Activated CD4-positive, CD25-positive, alpha-beta regulatory T cell treated with anti-CD3 and anti-CD28 coated beads, Interleukin-2, amount 50 U/mL, for 24 hours (primary cell): Measurements from ENCODE around the gene FAM83D.

Source experiments
- ATAC-seq, 2 donors: fragments of 150-1000 bp; cut with Tn5 transposase; one replicate each; pipeline ENCODE4 v1.10.0; 2021; ENCODE audit warnings: mild to moderate bottlenecking in 1 of 2, moderate library complexity in 1 of 2

Gene FAM83D, protein sequence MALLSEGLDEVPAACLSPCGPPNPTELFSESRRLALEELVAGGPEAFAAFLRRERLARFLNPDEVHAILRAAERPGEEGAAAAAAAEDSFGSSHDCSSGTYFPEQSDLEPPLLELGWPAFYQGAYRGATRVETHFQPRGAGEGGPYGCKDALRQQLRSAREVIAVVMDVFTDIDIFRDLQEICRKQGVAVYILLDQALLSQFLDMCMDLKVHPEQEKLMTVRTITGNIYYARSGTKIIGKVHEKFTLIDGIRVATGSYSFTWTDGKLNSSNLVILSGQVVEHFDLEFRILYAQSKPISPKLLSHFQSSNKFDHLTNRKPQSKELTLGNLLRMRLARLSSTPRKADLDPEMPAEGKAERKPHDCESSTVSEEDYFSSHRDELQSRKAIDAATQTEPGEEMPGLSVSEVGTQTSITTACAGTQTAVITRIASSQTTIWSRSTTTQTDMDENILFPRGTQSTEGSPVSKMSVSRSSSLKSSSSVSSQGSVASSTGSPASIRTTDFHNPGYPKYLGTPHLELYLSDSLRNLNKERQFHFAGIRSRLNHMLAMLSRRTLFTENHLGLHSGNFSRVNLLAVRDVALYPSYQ

DNA sequence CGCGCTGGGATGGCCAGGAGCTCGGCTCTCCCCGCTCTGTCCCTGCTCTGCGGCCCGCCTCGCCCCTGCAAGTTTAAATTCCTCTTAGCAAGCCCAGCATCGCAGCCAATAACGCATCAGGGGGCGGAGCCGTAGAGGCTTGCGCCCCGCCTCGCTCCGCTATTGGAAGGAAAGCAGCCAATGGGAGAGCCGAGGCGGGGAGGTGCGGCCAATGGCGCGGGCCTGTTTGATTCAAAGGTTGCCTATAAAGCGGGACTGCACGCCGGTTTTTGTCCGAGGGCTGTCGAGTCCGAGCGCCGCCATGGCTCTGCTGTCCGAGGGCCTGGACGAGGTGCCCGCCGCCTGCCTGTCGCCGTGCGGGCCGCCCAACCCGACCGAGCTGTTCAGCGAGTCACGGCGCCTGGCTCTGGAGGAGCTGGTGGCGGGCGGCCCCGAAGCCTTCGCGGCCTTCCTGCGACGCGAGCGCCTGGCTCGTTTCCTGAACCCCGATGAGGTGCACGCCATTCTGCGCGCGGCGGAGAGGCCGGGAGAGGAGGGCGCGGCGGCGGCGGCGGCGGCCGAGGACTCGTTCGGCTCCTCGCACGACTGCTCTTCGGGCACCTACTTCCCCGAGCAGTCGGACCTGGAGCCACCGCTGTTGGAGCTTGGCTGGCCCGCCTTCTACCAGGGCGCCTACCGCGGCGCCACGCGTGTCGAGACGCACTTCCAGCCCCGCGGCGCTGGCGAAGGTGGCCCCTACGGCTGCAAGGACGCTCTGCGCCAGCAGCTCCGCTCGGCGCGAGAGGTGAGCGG is at the start of gene FAM83D:
Gene FAM83D (plus strand): TSS at position 276 of the 792 bp plus-strand sequence. CDS start 26 bp downstream, at position 302.
- ATAC-seq: peak; percentile 94

DNA sequence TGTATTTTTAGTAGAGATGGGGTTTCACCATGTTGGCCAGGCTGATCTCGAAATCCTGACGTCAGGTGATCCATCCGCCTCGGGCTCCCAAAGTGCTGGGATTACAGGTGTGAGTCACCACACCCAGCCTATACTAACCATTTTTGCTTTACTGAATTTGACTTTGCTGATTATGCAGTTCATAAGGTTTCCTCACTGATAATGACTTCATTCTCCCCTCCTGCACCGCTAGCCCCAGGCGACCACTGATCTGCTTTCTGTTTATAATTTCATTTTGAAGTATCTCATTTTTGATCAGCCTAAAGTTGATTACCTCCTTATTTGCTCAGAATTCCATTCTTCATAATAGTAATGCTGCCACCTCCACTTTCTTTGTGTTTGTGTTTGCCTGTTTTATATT is 48.7 kb upstream of the FAM83D start:
- ATAC-seq: no peak

DNA sequence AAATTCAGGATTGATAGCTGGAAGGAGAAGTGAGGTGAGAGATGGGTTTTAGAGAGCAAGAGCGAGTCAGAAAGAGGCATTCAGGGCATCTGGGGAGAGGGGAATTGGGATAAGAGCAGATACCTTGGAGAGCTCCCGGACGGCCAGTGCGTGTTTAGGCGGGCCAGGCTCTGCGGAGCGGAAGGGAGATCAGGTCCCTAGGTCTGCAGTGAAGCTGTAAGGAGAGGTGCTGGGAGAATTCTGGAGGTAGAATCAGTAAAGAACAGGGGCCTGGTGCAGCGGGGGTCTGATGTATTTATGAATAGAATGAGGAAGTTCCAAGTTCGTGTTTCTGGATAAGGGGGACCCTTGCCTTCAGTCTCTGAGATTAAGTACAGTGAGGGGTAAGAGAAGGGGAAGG is 47.4 kb upstream of the FAM83D start:
- ATAC-seq: no peak

DNA sequence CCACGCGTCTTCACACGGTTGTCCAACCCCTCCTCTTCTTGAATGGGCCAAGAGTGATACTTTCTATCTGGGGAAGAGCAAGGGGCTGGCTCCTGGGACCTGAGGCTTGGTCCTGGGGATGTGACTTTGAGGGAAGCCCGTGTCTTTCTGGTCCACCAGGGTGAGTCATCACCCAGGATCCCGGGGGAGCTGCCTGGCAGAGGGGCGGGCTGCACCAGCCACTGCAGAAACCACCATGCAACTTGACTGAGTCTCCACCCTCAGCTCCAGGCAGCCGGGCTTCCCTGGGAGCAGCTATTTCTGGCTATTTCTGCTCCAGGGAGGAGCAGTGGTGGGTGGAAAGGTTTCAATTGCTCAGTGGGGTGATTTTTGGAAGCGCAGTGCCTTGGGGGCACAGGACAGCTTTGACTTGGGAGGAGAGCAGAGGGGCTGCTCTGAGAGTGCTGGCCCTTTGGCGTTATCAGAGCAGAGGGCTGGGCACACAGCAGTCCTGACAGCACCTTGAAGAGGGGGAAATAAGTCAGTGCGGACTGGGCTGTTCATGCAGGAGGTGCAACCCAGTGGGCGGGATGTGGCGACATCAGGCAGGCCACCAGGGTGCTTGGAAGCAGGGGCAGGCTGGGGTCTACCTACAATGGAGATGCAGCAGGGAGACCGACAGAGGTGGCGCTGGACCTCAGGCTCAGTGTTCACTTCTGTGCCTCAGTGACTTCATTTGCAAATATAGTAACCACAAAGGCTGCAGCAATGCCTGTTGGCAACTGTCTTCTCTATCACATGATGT is 45.1 kb upstream of the FAM83D start:
- no peak for ATAC-seq

DNA sequence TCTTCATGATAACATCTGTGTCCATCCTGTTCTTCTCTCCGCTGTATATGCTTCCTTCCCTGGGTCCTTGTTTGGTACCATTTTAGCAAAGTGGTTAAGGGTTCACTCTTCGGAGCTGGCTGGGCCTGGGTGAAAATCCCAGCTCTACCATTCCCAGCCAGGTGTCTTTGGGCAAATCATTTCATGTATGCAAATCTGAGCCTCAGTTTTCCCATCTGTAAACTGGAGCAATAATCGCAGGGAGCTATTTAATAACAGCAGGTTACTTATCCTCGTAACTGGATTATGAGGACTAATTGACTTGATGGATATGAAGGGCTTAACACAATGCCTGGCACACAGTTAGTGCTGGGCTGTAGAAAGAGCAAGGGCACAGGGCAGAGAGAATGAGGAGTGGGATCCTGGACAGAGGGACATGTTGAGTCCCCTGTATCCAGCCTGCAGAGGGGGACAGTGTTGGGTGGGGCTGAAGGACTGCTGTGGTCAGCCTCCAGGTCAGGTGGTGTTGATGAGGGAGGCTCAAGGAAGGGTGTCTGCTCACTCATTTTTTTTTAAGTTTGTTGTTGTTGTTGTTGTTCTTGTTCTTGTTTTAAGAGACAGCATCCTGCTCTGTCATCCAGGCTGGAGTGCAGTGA is 44.3 kb upstream of the FAM83D start:
- no peak for ATAC-seq

DNA sequence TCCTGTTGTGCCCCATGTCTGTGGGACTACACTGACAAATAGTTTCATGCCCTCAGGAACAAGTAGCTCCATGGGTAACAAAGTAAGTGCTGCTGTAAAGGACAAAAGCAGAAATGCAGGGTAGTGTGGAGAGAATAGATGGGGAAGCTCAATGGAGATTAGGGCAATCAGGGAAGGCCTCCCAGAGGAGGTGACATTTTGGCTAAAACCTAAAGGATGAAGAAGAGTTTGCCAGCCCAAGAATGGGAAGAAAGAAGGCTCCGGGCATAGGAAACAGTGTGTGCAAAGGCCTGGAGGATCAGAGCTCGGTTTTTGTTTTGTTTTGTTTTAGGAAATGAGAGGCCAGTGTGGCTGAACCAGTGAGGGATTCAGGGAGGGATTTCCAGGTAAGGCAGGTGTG is 43.6 kb upstream of the FAM83D start:
- ATAC-seq: no peak

DNA sequence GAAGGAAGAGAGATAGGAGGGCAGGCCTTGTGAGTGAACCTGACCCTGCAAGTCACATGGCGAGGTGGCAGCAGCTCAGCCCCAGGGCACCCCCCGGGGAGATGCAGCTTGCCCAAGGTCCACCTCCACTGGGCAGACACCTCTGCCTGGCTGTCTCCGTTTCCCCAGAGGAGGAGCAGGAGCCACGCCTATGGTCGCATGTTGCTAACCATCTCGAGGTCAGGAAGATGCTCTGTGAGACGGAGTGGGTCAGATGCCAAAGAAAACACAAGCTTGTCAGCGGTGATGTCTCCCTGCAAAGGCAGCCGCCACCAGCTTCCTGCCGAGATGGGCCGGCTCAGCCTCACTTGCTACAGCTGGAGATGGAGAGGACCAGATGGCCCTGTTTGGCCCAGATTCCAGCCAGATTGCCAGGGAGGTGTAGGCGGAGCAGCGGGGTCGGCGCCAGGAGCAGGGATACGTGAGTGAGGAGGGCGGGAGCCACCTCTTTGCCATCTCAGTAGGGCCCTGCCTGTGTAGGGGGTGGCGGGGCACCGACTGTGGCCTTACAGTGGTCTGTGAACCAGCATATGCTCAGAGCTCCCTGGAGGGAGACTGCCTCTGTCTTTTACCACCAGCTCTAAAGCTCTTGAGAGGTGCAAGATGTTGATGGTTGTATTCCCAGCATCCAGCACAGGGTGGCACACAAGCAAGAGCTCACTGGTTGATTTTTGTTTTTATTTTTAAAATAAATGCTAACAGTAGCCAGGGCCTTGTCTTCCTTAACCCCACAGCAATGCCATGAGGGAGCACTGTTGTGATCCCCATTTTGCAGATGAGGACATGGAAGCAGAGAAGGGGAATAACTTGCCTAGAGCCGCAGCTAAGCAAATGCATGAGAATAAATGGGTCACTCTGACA is 42.9 kb upstream of the FAM83D start:
- ATAC-seq: no peak

DNA sequence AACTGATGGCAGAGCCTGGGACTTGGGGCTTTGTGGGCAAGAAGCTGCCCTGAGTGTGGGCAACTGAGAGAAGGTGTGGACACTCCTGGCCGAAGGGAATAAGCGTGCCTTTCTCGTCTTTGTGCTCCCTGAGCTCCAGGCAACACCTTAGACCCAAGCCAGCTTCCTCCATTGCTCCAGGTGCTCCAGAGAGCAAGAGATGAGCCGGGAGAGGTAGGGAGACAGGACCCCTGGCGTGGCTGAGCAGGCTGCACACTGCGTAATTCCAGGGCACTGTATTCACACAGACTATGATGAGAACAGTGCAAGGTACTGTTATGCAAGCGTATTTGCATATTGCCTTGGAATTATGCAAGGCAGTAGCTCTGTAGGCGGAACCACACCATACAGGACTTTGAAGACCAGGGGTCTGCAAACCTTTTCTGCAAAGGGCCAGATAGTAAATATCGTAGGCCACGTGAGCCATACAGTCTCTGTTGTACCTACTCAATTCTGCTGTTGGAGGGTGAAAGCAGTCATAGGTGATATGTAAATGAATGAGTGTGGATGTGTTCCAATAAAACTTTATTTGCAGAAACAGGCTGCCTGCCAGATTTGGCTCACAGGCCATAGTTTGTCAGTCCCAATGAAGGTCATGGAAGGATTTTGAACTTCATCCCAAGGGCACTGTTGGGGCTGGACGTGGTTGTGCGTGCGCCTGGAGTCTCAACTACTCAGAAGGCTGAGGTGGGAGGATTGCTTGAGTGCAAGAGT is 42.1 kb upstream of the FAM83D start:
- no peak for ATAC-seq

DNA sequence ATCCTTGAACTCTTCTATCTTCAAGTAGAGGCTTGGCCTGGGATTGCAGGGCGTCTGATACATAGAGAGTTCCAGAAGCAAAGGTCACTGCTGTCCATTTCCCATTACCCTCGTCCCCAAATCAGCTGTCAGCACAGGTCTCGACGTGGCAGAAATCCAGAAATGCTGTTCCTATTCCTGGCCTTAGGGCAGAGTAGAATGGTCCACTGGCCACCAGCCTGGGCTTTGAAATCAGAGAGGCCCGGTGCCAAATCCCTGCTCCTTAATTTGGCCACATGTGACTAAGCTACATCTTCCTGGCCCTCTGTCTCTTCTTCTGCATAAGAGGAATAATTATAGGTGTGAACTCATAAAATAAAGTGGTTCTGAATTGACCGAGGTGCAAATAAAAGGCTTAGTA is 40.9 kb upstream of the FAM83D start:
- ATAC-seq: no peak

DNA sequence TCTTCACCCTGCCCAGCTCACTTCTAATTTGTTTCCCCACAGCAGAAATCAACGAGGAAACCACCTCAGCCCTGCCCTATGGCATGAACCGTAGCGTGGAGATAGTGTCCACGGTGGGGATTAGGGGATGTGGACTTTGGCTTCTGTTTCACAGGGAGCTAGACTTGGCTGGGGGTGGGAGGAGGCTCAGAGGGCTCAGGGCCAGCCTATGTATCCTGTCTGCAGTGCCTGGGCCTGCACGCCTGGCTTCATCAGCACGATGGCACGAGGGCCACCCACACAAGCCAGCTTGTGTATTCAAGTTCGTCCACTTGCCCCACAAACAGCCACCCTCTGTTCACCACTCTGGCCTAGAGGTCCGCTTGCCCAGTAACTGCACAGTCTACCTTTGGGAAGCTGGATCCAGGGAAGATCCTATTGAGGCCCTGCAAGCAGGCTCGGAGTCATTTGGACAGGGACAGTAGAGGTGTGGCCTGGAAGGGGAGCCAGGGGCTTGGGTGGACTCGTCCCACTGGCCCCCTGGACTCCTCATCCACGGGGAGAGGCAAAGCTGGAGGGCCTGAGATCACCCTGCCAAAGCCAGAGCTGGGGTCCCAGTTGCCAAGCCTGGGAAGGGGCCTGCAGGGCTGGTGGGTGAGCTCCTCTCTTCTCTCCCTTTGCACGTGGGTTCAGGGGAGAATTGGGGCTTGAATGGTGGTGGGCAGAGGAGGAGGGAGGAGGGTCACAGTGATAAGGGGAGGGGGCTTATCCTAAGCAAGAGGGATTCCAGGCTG is 38.0 kb upstream of the FAM83D start:
- no peak for ATAC-seq

DNA sequence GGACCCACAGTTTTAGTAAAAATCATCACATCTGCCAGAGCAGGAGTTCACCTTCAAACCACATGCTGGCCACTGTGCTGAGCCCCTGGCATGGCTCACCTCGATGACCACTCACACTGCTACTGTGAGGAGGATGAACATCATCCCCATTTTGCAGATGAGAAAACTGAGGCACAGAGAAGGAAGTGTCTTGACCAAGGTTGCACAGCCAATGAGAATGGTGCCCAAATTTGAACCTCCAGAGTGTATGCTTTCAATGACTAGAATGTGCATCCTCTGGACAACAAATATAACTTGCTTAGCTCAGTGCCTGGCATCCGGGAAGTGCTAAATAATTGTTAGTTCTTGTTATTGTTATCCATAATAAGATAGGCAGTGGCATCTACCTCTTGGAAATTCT is 37.2 kb upstream of the FAM83D start:
- ATAC-seq: no peak

DNA sequence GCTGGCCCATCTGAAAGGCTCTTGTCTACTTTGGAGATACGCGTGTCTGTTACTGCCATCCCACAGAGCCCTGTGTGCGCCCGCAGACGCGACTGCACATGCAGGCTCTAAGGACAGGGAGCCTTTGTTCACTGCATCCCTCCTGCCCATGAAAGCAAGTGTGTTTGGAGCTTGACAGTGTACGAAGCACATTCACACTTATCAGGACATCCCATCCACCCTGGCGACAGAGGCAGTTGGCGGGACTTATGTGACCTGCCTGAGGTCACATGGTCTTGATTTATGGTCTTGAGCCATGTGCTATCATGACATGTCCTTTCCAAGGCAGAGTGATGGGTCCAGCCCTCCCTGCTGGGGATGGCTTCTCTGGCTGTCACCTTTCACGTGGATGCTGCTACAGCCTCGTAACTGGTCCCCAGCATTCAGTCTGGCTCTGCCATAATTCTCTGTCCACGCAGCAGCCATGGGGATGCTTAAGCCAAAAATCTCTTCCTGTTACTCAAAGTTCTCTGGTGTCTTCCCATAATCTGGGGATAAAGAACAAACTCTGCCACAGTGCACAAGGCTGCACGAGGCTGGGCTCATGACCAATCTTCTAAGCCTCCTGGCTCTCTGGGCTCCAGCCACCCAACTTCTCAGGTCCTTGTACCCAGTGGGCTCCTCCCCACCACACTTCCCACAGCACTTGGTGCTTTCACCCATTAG is 36.3 kb upstream of the FAM83D start:
- ATAC-seq: no peak

DNA sequence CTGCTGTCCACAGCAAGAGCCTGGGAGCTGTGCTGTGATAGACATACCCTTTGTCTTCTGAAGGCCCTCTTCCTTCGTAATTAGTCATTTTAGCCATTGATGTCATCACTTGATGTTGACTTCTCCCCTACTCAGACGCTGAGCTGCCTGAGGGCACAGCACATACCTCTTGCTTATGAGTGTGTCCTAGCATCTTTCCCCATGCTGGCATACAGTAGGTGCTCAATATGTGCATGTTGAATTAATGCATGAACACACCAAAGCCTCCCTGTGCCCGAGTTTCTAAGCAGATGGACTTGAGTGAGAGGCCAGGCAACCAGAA is 35.8 kb upstream of the FAM83D start:
- ATAC-seq: peak; percentile 66 to 69

DNA sequence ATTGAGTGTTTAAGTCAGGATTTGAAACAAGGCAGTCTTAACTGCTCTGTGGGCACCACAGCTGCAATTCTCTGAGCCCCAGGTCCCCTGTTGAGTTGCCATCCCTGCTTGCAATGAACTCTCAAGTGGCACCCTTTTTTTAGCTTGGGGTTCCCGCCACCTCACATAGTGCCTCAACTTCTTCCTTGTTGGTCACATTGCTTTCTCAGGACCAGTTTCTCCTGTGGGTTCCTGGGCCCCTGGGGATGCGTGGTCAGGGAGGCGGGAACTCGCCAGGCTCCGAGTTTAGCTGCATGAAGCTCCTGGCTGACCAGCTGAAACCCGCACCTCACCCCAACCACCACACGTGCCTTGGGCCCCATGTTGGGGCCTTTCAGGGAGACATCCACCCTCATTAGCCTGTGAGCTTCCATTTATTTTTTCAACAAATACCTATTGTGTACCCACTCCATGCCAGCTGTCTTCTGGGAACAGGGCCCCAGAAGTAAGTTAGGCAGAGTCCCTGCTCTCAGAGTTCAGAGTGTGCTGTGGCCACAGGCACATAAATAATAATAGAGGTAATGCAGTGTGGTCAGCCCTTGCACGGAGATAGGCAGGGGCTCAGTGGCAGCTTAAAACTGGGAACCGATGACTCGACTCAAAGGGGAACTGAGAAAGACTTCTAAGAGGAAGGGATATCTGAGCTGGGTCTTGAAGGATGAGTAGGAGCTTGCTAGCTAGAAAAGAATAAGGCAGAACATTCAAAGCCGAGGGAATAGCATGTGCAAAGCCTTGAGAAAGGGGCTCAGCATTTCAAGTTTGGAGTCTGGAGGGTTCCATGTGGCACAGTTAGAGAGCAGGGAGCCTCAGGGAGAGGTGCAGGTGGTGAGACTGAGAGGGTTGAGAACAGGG is 33.9 kb upstream of the FAM83D start:
- ATAC-seq: peak in 1 of 2 donors; percentile 17

DNA sequence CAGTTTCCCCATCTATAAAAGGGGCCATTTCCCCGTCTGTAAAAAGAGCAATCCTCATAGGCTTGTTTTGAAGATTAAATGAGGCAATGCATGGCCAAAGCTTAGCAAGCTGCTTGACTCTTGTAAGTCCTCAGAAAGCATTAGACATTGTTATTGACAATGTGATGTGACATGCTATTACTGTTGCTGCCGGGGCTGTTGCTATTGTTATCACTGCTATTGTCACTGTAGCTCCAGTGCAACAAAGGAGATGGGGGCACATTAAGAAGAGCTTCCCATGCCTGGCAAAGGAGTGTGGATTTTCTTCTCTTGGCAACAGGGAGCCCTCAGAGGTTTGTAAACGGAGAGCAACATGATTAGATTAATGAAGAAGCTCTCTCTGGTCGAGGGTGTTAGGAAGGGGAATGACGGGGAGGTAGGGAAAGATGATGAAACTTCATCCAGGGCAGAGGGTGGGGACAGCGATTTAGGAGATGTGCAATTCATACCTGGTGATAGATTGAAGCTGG is 33.1 kb upstream of the FAM83D start:
- peak in 1 of 2 donors; percentile 9 for ATAC-seq

DNA sequence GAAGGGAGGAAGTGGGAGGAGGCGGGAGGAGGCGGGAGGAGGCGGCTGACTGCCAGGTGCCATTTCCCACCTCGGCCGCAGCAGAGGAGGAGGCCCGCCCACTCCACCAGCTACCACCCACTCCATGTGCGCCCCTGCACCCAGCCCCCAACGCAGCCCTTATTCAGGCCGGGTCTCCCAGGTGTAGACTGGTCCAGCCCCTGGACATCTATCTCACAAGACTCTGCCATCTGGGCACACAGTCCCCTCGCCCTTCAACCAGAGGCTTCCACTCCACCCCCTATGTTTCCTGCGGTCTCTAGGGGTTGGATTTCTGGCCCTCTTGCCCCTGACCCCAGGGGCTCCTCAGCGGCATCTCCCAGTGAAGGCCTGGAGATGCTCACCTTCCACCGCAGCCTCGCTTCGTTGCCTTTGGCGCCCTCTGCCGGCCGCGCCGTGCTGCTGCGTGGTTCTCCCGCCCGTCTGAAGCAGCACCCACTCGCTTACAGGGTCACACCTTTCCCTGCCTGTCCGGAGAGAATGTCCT is 32.6 kb upstream of the FAM83D start:
- peak; percentile 81 to 82 for ATAC-seq

DNA sequence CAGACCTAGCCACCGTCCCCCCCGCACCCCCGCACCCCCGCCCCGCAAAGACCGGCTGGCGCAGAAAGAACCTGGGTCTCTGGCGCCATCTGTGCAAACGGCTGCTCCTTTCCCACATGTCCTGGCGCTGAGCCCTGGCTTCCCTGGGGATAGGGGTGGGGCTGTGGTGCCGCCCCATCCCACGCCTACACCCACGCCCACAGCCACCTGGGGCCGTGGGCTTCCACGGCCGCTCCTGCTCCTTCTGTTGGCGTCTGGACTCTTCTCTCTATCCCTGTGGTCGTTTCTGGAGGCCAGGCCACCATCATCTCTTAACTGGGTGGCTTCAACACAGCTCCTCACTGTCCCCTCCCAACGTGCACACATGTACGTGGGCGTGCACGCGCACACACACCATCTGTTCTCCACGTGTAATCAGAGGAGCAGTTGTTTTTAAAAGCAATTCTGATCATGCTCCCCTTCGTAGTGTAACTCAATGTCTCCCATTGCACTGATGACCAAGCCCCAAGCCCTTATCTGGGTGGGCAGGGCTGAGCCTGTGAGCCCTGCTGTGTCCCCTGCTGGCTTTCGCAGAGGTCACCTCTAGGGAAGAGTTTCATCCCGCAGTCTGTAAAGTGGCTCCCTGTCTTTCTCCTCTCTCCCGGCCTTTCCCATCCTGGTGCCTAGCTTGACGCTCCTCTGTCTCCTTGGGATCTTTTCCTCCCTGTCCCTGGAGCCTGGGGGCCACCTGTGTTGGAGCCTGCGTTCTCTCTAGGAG is 31.9 kb upstream of the FAM83D start:
- ATAC-seq: no peak
